HEK293 (cell line): ENCODE results near the gene MEX3A.

Experiments
- GLIS2 ChIP-seq: fragments of 450-650 bp; formaldehyde crosslinking; IDR thresholded peaks from 2 replicates; pipeline ENCODE4 v1.5.1; 2016; ENCODE audit warnings: missing biosample characterization, missing genetic modification characterization
- MZF1 ChIP-seq: fragments of 450-650 bp; formaldehyde crosslinking; IDR thresholded peaks from 2 replicates; pipeline ENCODE4 v1.5.1; 2017; ENCODE audit warnings: missing biosample characterization, missing genetic modification characterization, borderline replicate concordance
- OVOL3 ChIP-seq: fragments of 450-650 bp; formaldehyde crosslinking; IDR thresholded peaks from 2 replicates; pipeline ENCODE4 v1.5.1; 2016; ENCODE audit warnings: missing biosample characterization, missing genetic modification characterization
- PRDM1 ChIP-seq: fragments of 450-650 bp; formaldehyde crosslinking; IDR thresholded peaks from 2 replicates; pipeline ENCODE4; 2016; ENCODE audit warnings: missing biosample characterization, missing genetic modification characterization
- SALL2 ChIP-seq: fragments of 450-650 bp; formaldehyde crosslinking; IDR thresholded peaks from 2 replicates; pipeline ENCODE4 v1.5.0; 2017; ENCODE audit warnings: missing biosample characterization, mild to moderate bottlenecking, missing genetic modification characterization, borderline replicate concordance
- TCF7L2 ChIP-seq: IDR thresholded peaks from 2 replicates; pipeline ENCODE4 v1.6.1; 2011; ENCODE audit warnings: low read depth, mild to moderate bottlenecking, inconsistent platforms, low read length, moderate library complexity, borderline replicate concordance
- ZBTB7A ChIP-seq: fragments of 450-650 bp; formaldehyde crosslinking; IDR thresholded peaks from 2 replicates; pipeline ENCODE4 v1.5.1; 2016; ENCODE audit warnings: low read depth, missing biosample characterization, missing genetic modification characterization
- ZEB2 ChIP-seq: fragments of 450-650 bp; formaldehyde crosslinking; IDR thresholded peaks from 2 replicates; pipeline ENCODE4 v1.5.1; 2016; ENCODE audit warnings: missing biosample characterization, missing genetic modification characterization
- ZNF112 ChIP-seq: fragments of 450-650 bp; formaldehyde crosslinking; IDR thresholded peaks from 2 replicates; pipeline ENCODE4 v1.5.0; 2017; ENCODE audit warnings: missing biosample characterization, missing genetic modification characterization
- ZNF169 ChIP-seq: fragments of 450-650 bp; formaldehyde crosslinking; IDR thresholded peaks from 2 replicates; pipeline ENCODE4 v1.5.1; 2016; ENCODE audit warnings: missing biosample characterization, missing genetic modification characterization
- ZNF184 ChIP-seq: fragments of 450-650 bp; IDR thresholded peaks from 2 replicates; pipeline ENCODE4 v1.5.1; 2018; ENCODE audit warnings: missing biosample characterization, mild to moderate bottlenecking, missing genetic modification characterization
- ZNF19 ChIP-seq: fragments of 450-650 bp; formaldehyde crosslinking; IDR thresholded peaks from 2 replicates; pipeline ENCODE4; 2016; ENCODE audit warnings: missing biosample characterization, missing genetic modification characterization, low read depth
- ZNF214 ChIP-seq: fragments of 450-650 bp; formaldehyde crosslinking; IDR thresholded peaks from 2 replicates; pipeline ENCODE4 v1.5.1; 2017; ENCODE audit warnings: missing biosample characterization, mild to moderate bottlenecking, missing genetic modification characterization, borderline replicate concordance
- ZNF248 ChIP-seq: fragments of 450-650 bp; formaldehyde crosslinking; IDR thresholded peaks from 2 replicates; pipeline ENCODE4 v1.5.1; 2017; ENCODE audit warnings: missing biosample characterization, missing genetic modification characterization
- ZNF354C ChIP-seq: fragments of 450-650 bp; formaldehyde crosslinking; IDR thresholded peaks from 2 replicates; pipeline ENCODE4 v1.5.1; 2016; ENCODE audit warnings: missing biosample characterization, missing genetic modification characterization, low read depth, borderline replicate concordance
- ZNF433 ChIP-seq: fragments of 450-650 bp; formaldehyde crosslinking; IDR thresholded peaks from 2 replicates; pipeline ENCODE4 v1.5.1; 2016; ENCODE audit warnings: missing biosample characterization, missing genetic modification characterization, low read depth
- ZNF473 ChIP-seq: fragments of 450-650 bp; formaldehyde crosslinking; IDR thresholded peaks from 2 replicates; pipeline ENCODE4 v1.5.1; 2017; ENCODE audit warnings: missing biosample characterization, missing genetic modification characterization
- ZNF514 ChIP-seq: fragments of 450-650 bp; formaldehyde crosslinking; IDR thresholded peaks from 2 replicates; pipeline ENCODE4 v1.5.1; 2016; ENCODE audit warnings: missing biosample characterization, missing genetic modification characterization
- ZNF596 ChIP-seq: fragments of 450-650 bp; IDR thresholded peaks from 2 replicates; pipeline ENCODE4 v1.5.0; 2018; ENCODE audit warnings: missing biosample characterization, mild to moderate bottlenecking, missing genetic modification characterization, moderate library complexity
- ZNF621 ChIP-seq: fragments of 450-650 bp; formaldehyde crosslinking; IDR thresholded peaks from 2 replicates; pipeline ENCODE4 v1.5.1; 2017; ENCODE audit warnings: missing biosample characterization, missing genetic modification characterization
- ZNF624 ChIP-seq: fragments of 450-650 bp; formaldehyde crosslinking; IDR thresholded peaks from 2 replicates; pipeline ENCODE4 v1.5.1; 2017; ENCODE audit warnings: missing biosample characterization, missing genetic modification characterization
- ZNF658 ChIP-seq: fragments of 450-650 bp; formaldehyde crosslinking; IDR thresholded peaks from 2 replicates; pipeline ENCODE4; 2016; ENCODE audit warnings: missing biosample characterization, missing genetic modification characterization
- ZNF660 ChIP-seq: fragments of 450-650 bp; IDR thresholded peaks from 2 replicates; pipeline ENCODE4 v1.5.1; 2018; ENCODE audit warnings: missing biosample characterization, mild to moderate bottlenecking, missing genetic modification characterization
- ZNF664 ChIP-seq: fragments of 450-650 bp; formaldehyde crosslinking; IDR thresholded peaks from 2 replicates; pipeline ENCODE4 v1.5.1; 2016; ENCODE audit warnings: missing biosample characterization, missing genetic modification characterization
- ZNF677 ChIP-seq: fragments of 450-650 bp; IDR thresholded peaks from 2 replicates; pipeline ENCODE4 v1.5.0; 2018; ENCODE audit warnings: missing biosample characterization, mild to moderate bottlenecking, missing genetic modification characterization, moderate library complexity
- ZNF707 ChIP-seq: fragments of 450-650 bp; formaldehyde crosslinking; IDR thresholded peaks from 2 replicates; pipeline ENCODE4 v1.5.1; 2016; ENCODE audit warnings: missing biosample characterization, missing genetic modification characterization
- ZNF776 ChIP-seq: fragments of 450-650 bp; formaldehyde crosslinking; IDR thresholded peaks from 2 replicates; pipeline ENCODE4 v1.5.0; 2017; ENCODE audit warnings: missing biosample characterization, missing genetic modification characterization, borderline replicate concordance
- ZNF791 ChIP-seq: fragments of 450-650 bp; formaldehyde crosslinking; IDR thresholded peaks from 2 replicates; pipeline ENCODE4 v1.5.1; 2016; ENCODE audit warnings: missing biosample characterization, missing genetic modification characterization
- ZSCAN30 ChIP-seq: fragments of 450-650 bp; IDR thresholded peaks from 2 replicates; pipeline ENCODE4 v1.5.1; 2018; ENCODE audit warnings: missing biosample characterization, mild to moderate bottlenecking, missing genetic modification characterization, moderate library complexity
- TF ChIP-seq, protein P1 (sequence below): fragments of 450-650 bp; formaldehyde crosslinking; IDR thresholded peaks from 2 replicates; pipeline ENCODE4 v1.5.1; 2016; ENCODE audit warnings: missing biosample characterization, missing genetic modification characterization
- TF ChIP-seq, protein P2 (sequence below): fragments of 450-650 bp; formaldehyde crosslinking; IDR thresholded peaks from 2 replicates; pipeline ENCODE4 v1.5.1; 2016; ENCODE audit warnings: missing biosample characterization, missing genetic modification characterization
- TF ChIP-seq, protein P3 (sequence below): fragments of 450-650 bp; formaldehyde crosslinking; IDR thresholded peaks from 2 replicates; pipeline ENCODE4 v1.5.1; 2016; ENCODE audit warnings: missing biosample characterization, missing genetic modification characterization
- TF ChIP-seq, protein P4 (sequence below): fragments of 450-650 bp; formaldehyde crosslinking; IDR thresholded peaks from 2 replicates; pipeline ENCODE4 v1.5.1; 2016; ENCODE audit warnings: missing biosample characterization, missing genetic modification characterization
- TF ChIP-seq, protein P5 (sequence below): IDR thresholded peaks from 2 replicates; pipeline ENCODE4 v1.6.1; 2011; ENCODE audit warnings: mild to moderate bottlenecking, low read depth, low read length, borderline replicate concordance

The MEX3A gene

DNA sequence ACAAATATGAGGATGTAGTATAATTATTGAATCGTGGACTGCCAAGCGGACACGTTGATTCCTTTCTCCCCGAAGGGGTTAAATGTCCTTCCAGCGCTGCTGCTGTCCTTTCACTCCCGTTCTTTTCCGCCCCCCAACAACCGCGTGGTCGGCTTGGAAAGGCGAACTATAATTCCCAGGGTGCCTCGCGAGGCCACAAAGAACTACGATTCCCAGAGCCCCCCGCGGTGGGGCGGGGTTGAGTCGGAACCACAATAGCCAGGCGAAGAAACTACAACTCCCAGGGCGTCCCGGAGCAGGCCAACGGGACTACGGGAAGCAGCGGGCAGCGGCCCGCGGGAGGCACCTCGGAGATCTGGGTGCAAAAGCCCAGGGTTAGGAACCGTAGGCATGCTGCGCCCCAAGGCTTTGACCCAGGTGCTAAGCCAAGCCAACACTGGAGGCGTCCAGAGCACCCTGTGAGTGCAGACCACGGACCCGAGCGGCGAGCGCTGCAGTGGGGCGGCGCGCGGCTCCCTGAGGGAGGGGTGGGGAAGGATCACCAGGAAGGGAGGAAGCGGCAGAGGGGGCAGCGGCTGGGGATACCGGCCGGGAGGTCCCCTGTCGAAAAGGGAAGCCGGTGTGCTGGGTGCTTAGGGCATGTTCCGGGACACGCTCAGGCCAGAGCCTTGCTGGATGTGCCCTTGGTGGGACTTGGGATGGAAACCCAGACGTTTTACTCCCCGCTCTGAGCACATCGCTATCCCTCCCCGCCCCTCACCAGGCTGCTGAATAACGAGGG is 27.6 kb downstream of the MEX3A start, which contains the start of gene LAMTOR2 (continued):
- TF ChIP-seq, protein P1, sequence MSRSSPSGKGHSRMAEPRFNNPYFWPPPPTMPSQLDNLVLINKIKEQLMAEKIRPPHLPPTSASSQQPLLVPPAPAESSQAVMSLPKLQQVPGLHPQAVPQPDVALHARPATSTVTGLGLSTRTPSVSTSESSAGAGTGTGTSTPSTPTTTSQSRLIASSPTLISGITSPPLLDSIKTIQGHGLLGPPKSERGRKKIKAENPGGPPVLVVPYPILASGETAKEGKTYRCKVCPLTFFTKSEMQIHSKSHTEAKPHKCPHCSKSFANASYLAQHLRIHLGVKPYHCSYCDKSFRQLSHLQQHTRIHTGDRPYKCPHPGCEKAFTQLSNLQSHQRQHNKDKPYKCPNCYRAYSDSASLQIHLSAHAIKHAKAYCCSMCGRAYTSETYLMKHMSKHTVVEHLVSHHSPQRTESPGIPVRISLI (tag by site-specific recombination): no peak
- TF ChIP-seq ZNF621 (tag by site-specific recombination): no peak
- TF ChIP-seq ZSCAN30 (tag by site-specific recombination): 0 out of 2 replicates have a peak, but pooled peaks have one; percentile 24
- TF ChIP-seq, protein P2, sequence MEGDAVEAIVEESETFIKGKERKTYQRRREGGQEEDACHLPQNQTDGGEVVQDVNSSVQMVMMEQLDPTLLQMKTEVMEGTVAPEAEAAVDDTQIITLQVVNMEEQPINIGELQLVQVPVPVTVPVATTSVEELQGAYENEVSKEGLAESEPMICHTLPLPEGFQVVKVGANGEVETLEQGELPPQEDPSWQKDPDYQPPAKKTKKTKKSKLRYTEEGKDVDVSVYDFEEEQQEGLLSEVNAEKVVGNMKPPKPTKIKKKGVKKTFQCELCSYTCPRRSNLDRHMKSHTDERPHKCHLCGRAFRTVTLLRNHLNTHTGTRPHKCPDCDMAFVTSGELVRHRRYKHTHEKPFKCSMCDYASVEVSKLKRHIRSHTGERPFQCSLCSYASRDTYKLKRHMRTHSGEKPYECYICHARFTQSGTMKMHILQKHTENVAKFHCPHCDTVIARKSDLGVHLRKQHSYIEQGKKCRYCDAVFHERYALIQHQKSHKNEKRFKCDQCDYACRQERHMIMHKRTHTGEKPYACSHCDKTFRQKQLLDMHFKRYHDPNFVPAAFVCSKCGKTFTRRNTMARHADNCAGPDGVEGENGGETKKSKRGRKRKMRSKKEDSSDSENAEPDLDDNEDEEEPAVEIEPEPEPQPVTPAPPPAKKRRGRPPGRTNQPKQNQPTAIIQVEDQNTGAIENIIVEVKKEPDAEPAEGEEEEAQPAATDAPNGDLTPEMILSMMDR (tag by site-specific recombination): peak; percentile 10; the same call in 1 of the 2 replicates
- no peak for TF ChIP-seq ZNF776 (tag by site-specific recombination)
- no peak for TF ChIP-seq ZNF354C (tag by site-specific recombination)
- TF ChIP-seq TCF7L2: no peak; the same call in 1 of the 2 replicates
- TF ChIP-seq SALL2 (tag by site-specific recombination): no peak
- no peak for TF ChIP-seq ZNF19
- TF ChIP-seq ZNF658 (tag by site-specific recombination): no peak
- no peak for TF ChIP-seq ZNF473
- TF ChIP-seq ZNF433 (tag by site-specific recombination): no peak
- no peak for TF ChIP-seq ZNF112 (tag by site-specific recombination)
- 0 out of 2 replicates have a peak, but pooled peaks have one; percentile 10 for TF ChIP-seq ZBTB7A (tag by site-specific recombination)
- peak; percentile 33; the same call in 1 of the 2 replicates for TF ChIP-seq ZNF660 (tag by site-specific recombination)
- TF ChIP-seq ZNF169 (tag by site-specific recombination): no peak
- TF ChIP-seq ZNF596 (tag by site-specific recombination): 0 out of 2 replicates have a peak, but pooled peaks have one; percentile 5
- no peak for TF ChIP-seq ZNF664 (tag by site-specific recombination)
- TF ChIP-seq ZNF248 (tag by site-specific recombination): no peak
- no peak for TF ChIP-seq ZNF791
- TF ChIP-seq, protein P3, sequence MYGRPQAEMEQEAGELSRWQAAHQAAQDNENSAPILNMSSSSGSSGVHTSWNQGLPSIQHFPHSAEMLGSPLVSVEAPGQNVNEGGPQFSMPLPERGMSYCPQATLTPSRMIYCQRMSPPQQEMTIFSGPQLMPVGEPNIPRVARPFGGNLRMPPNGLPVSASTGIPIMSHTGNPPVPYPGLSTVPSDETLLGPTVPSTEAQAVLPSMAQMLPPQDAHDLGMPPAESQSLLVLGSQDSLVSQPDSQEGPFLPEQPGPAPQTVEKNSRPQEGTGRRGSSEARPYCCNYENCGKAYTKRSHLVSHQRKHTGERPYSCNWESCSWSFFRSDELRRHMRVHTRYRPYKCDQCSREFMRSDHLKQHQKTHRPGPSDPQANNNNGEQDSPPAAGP (tag by site-specific recombination): peak; percentile 77
- no peak for TF ChIP-seq ZNF677 (tag by site-specific recombination)
- 0 out of 2 replicates have a peak, but pooled peaks have one; percentile 37 for TF ChIP-seq OVOL3 (tag by site-specific recombination)
- TF ChIP-seq ZNF514: no peak
- no peak for TF ChIP-seq PRDM1 (tag by site-specific recombination)
- no peak for TF ChIP-seq ZNF214 (tag by site-specific recombination)
- no peak; the same call in 1 of the 2 replicates for TF ChIP-seq MZF1
- peak; percentile 90 for TF ChIP-seq ZEB2 (tag by site-specific recombination)
- TF ChIP-seq, protein P4, sequence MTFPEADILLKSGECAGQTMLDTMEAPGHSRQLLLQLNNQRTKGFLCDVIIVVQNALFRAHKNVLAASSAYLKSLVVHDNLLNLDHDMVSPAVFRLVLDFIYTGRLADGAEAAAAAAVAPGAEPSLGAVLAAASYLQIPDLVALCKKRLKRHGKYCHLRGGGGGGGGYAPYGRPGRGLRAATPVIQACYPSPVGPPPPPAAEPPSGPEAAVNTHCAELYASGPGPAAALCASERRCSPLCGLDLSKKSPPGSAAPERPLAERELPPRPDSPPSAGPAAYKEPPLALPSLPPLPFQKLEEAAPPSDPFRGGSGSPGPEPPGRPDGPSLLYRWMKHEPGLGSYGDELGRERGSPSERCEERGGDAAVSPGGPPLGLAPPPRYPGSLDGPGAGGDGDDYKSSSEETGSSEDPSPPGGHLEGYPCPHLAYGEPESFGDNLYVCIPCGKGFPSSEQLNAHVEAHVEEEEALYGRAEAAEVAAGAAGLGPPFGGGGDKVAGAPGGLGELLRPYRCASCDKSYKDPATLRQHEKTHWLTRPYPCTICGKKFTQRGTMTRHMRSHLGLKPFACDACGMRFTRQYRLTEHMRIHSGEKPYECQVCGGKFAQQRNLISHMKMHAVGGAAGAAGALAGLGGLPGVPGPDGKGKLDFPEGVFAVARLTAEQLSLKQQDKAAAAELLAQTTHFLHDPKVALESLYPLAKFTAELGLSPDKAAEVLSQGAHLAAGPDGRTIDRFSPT (tag by site-specific recombination): peak; percentile 93
- TF ChIP-seq GLIS2 (tag by site-specific recombination): peak; percentile 100
- TF ChIP-seq ZNF184 (tag by site-specific recombination): peak; percentile 60; the same call in 1 of the 2 replicates
- no peak for TF ChIP-seq ZNF624 (tag by site-specific recombination)
- TF ChIP-seq, protein P5, sequence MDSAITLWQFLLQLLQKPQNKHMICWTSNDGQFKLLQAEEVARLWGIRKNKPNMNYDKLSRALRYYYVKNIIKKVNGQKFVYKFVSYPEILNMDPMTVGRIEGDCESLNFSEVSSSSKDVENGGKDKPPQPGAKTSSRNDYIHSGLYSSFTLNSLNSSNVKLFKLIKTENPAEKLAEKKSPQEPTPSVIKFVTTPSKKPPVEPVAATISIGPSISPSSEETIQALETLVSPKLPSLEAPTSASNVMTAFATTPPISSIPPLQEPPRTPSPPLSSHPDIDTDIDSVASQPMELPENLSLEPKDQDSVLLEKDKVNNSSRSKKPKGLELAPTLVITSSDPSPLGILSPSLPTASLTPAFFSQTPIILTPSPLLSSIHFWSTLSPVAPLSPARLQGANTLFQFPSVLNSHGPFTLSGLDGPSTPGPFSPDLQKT: no peak
- no peak for TF ChIP-seq ZNF707 (tag by site-specific recombination)
